Fibroblast of villous mesenchyme (primary cell): ENCODE results near the gene CIITA. TPM values are rescaled to one million over a fixed set of nuclear protein-coding genes. Genes with fewer than 3 reads are reported as not detected.

ENCODE experiments used
- DNase-seq: peaks from one replicate; pipeline ENCODE4 v3.0.0-alpha.2; 2010; ENCODE audit warnings: low read depth
- H3K4me3 ChIP-seq: 2 replicates; pipeline ENCODE4 v1.5.1; 2011; ENCODE audit warnings: low read depth, mild to moderate bottlenecking, low read length
- total RNA-seq: library from RNA; depleted of rRNA; stranded (reverse); fragments of >200 nt; gene quantifications from 2 replicates; pipeline ENCODE4 v1.2.3, GENCODE V29; 2012
- TF ChIP-seq, protein P1 (sequence below): IDR thresholded peaks from 2 replicates; pipeline ENCODE4 v1.5.1; 2012; ENCODE audit warnings: low read depth, mild to moderate bottlenecking, low read length; ENCODE audit not compliant: insufficient read depth

Gene CIITA
- total RNA-seq, 1 donor, result under 0.01 TPM

DNA sequence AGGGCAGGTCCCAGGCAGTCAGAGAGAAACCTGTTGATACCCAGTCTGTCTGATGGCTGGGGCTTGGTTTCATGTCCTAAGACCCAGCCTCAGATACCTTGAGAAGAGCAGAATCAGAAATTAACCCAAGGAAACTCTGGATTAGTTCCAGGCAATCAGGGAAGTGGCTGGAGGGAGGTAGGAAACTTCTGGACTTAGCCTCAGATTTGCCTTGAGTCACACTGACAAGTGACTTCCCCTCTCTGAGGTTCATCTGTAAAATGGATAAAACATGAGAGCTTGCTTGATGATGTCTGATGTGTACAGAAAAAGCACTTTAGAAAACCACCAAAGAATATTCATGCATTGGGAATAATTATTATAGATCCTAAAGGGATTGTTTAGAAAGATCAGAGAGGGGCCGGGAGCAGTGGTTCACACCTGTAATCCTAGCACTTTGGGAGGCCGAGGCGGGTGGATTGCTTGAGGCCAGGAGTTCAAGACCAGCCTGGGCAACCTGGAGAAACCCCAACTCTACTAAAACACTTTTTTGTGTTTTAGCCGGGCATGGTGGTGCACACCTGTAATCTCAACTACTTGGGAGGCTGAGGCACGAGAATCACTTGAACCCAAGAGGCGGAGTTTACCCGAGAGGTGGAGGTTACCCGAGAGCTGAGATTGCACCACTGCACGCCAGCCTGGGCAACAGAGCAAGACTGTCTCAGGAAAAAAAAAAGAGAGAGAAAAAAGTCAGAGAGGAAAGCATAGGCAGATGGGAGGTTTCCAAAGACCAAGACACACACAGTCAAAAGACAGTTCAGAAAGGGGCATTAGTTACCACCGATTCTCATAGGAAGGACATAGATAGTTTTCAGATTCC lies 3.8 kb downstream of the CIITA start:
- TF ChIP-seq, protein P1, sequence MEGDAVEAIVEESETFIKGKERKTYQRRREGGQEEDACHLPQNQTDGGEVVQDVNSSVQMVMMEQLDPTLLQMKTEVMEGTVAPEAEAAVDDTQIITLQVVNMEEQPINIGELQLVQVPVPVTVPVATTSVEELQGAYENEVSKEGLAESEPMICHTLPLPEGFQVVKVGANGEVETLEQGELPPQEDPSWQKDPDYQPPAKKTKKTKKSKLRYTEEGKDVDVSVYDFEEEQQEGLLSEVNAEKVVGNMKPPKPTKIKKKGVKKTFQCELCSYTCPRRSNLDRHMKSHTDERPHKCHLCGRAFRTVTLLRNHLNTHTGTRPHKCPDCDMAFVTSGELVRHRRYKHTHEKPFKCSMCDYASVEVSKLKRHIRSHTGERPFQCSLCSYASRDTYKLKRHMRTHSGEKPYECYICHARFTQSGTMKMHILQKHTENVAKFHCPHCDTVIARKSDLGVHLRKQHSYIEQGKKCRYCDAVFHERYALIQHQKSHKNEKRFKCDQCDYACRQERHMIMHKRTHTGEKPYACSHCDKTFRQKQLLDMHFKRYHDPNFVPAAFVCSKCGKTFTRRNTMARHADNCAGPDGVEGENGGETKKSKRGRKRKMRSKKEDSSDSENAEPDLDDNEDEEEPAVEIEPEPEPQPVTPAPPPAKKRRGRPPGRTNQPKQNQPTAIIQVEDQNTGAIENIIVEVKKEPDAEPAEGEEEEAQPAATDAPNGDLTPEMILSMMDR, result no peak
- DNase-seq, result no peak
- no peak overlapping the region for H3K4me3 ChIP-seq

DNA sequence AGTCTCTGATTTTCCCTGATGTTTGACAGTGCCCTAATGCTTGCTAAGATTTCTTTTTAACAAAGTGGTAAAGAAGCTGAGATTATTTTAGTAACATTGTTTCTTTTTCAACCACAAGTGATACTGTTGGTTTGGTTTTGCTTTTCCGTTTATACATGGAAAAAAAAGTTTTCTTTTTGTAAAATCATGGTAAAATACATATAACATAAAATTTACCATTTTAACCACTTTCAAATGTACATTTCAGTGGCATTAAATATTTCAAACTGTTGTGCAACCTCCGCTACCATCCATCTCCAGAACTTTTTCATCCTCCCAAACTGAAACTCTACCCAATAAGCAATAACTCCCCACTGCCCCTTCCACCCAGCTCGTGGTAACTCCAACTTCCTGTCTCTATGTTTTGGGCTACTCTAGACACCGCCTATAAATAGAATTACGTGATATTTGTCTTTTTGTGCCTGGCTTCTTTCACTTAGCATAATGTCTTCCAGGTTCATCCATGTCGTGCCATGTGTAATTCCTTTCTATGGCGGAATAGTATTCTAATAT lies 4.6 kb downstream of the CIITA start:
- DNase-seq, result no peak
- TF ChIP-seq, protein P1, result no peak
- no peak overlapping the region for H3K4me3 ChIP-seq

DNA sequence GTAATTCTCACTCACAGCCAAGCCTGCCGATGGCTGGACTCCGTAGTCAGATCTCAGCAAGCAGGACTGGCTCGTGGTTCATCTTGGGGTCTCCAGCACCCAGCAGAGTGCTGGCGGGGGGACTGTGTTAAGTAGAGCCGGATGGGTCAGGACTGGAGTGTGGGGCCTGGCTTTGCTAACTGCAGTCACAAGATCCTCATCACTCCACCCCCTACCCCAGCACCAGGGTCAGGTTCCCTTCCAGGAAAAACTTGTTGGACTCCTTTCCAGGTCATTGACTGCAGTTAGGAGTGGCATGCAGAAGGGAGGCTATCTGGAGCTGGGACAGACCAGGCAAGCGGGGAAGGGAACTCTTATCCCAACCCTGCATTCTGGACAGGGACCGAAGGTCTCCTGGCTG lies 6.0 kb downstream of the CIITA start:
- TF ChIP-seq, protein P1, result no peak
- H3K4me3 ChIP-seq, result no peak overlapping the region
- DNase-seq, result no peak

DNA sequence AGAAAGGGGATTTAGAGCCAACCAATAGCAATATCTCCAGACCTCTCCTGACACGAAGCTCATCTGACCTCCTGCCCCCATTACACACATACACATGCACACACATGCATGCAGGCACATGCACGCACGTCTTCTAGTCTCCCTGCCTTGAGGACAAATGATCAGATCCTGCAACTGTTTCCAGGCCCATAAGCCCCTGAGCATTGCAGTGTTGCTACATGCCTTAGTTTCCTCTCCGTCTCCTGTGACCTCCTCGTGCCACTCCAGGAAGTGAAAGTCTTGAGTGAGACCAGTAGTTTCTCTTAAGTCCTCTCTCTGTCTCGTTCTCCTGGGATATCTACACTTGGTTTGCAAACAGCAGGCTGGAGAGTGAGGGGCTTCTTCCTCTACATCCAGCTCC lies 8.2 kb downstream of the CIITA start:
- TF ChIP-seq, protein P1, result no peak
- H3K4me3 ChIP-seq, result no peak overlapping the region
- DNase-seq, result no peak

DNA sequence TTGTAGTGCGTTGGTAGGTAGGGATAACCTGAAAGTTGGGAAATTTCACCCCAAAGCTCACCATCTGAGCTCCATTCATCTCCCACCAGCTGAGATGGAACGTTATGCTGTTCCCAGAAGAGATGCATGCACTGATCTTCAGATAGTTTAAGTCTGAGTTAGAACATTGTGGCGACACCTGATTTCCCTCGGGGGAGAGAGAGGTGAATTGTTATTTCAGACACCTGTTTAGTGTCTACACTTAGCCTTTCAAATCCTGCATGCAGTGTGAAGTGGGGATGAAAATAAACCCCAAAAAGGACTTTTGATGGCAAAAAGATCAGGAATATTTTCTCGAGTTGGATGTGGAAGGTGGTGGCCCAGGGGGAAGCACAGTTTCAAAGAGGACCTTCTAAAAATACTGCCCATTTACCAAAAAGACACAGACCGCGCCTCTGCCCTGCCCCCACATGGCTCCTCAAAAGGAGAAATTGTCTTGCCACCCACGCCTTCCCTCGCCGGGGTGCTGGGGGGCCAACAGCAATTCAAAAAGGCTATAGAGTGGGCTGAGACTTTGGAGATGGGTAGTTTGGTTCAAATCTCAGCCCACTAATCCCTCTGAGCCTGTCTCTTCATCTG lies 11.4 kb downstream of the CIITA start:
- no peak overlapping the region for H3K4me3 ChIP-seq
- TF ChIP-seq, protein P1, result no peak

DNA sequence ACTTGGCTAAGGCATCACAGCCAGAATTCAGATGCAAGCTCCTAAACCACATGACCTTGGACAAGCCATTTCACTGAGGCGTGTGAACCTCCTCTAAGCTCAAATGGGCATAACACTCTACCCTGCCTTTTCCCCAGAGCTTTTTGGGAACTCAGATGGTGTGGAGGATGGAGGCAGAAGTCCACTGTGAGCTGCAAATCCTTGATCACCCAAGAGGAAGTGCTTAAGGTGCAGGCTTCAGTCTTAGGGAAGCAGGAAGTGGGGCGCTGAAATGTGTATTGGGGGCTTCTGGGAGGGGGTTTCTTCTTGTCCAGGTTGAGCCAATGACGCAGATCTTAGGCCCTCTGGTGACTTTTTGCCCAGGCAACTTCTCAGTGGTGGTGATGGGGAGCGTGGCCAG lies 12.9 kb downstream of the CIITA start:
- DNase-seq, result no peak
- TF ChIP-seq, protein P1, result no peak
- H3K4me3 ChIP-seq, result no peak overlapping the region

More for the DNA sequence above, 11.4 kb downstream of the CIITA start:
- no peak for DNase-seq
